GM18526 (cell line): ENCODE results near the gene TMEM91.

ENCODE experiments used
- POLR2A ChIP-seq: IDR thresholded peaks from 3 replicates; pipeline ENCODE4 v1.6.1; 2011; ENCODE audit not compliant: insufficient read length; ENCODE audit errors: extremely low read depth

Gene TMEM91

DNA sequence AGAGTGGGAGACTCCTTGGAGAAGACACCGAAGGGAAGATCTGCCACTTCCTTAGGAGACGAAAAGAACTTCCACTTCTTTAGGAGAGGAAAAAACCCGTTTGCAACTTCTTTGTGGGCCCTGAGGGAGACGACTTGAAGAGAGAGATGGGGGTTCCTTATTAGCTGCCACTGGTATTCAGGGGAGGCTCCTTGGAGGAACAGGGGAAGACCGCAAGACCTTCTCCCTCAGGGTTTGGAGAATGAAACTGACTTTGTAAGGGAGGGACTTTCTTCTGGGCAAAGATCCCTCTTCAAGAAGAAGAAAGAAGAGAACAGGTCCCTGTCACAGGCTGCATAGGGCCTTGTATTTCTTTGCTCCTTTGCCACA is 21.7 kb downstream of the TMEM91 start:
- TF ChIP-seq POLR2A: no peak

DNA sequence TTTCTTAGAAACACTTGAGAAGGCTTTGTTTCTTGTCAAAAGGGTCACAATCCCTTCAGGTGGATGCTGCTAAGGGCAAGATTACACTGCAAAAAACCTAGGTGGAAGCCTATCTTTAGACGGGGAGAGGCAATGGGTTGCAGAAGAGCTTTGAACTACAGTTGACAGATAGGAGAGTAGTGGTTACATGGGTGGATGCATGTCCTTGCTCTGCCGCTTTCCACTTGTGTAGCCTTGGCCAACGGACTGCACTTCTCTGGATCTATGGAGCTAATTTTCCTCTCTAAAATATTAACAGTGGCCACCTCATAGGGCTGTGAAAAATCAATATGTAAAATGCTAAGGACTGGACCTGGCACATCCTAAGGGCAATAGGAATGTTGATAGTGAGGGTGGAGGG is 22.3 kb downstream of the TMEM91 start:
- no peak for TF ChIP-seq POLR2A

DNA sequence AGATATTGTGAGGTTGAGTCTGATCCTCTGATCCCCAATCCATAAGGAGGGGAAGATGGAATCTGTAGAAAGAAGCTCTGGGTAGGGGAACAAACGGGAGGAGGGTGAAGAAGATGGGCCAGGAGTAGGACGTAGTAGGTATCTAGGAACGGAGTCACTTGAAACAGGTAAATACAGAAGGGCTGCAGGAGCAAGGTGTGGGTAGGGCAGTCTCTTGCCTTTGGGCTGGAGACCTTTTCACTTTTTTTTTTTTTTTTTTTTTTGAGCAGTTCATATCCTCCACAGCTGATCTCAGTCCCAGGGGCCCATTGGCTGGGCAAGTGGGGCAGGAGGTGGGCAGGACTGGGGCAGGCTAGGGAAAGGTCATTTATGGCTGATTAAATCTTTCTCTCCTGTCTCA is 22.8 kb downstream of the TMEM91 start:
- no peak for TF ChIP-seq POLR2A

DNA sequence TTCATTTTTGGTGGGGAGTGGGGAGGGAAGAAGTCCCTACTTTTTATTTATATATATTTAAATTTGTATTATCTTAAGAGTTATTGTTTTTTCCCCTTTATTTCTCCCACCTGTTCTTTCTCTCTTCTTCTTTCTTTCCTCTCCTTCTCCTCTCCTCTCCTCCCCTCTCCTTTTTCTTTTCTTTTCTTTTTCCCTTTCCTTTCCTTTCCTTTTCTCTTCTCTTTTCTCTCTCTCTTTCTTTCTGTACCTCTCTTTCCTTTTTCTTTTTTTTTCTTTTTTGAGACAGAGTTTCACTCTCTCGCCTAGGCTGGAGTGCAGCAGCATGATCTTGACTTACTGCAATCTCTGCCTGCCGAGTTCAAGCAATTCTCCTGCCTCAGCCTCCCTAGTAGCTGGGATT is 23.2 kb downstream of the TMEM91 start:
- no peak for TF ChIP-seq POLR2A

DNA sequence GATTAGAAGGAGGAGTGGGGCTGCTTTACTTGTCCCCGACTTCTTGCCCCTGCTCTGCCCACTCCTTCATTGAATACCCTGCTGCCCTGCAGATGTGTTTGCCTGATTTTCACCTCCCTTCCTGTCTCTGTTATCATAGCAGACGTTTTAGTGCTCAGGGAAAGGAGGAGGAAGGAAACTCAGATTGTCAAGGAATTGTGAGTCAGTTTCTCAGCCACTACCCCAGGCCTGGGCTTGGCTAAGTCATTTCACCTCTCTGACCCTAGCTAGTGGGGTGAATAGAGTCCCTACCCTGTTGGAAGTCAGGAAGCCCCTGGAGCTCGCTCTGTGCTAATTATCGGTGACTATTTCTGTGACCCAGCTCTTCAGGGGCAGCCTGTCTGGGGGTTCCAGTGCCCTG is 25.1 kb downstream of the TMEM91 start:
- no peak for TF ChIP-seq POLR2A

DNA sequence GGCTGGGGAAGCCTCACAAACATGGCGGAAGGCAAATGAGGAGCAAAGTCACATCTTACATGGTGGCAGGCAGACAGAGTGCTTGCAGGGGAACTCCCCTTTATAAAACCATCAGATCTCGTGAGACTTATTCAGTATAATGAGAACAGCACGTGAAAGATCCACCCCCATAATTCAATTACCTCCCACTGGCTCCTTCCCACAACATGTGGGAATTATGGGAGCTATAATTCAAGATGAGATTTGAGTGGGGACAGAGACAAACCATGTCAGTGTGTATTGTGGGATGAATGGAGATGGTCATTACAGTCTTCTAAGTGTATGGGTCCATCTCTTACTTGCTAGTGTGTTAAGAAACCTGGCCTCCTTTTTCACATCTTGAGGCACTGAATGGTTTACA is 25.7 kb downstream of the TMEM91 start:
- no peak for TF ChIP-seq POLR2A

DNA sequence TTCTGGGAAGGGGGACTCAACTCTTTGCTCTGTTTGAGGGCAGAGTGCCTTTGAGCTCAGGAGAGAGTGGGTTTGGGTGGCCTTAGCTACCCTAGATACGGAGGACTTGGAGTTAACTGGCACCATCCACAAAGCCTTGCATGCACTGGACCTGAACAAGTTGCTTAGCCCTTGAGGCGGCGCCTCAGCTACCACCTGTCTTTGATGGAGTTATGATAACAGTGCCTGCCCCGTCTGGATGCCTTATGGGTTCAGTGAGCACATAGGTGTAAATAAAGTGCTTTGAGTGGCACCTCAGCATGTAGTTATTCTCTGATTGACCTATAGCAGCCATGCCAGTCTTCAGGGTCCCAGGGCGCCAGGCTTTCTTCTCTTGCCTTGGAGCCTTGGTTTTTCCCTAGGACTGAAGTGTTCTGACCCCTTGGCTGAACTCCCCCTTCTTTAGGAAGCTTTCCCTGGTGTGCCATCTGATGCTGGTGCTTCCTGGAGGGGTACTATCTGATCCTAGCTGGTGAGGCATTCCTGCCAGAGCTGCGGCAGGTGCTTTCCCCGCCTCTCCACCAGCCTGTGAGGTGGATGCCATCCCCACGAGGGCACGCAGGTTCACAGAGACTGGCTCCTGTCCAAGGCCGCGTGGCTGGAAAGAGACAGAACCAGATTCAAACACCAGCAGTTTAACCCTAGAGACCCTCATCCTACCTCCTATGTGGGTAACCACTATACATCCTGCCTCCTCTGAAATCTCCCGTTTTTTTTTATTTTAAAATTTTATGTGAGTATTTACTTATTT is 27.0 kb downstream of the TMEM91 start:
- no peak for TF ChIP-seq POLR2A

DNA sequence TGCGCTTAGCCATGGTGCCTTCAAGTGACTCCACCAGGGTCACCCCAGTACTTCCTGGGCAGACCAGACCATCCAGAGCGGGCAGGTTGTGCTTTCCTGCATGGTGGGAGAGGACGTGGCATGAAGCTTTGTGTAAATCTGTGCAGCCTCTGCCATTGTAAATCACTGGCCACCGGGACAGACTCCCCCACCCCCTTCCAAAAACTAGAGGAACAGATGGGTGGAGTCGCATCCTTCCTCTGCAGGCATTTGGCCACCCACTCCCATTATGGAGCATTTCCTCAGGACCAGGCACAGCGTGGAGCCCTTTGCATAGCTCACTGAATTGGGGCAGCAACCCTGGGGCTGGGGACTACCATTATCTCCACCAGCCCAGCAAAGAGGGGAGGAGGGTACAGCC is 29.4 kb downstream of the TMEM91 start:
- no peak for TF ChIP-seq POLR2A

DNA sequence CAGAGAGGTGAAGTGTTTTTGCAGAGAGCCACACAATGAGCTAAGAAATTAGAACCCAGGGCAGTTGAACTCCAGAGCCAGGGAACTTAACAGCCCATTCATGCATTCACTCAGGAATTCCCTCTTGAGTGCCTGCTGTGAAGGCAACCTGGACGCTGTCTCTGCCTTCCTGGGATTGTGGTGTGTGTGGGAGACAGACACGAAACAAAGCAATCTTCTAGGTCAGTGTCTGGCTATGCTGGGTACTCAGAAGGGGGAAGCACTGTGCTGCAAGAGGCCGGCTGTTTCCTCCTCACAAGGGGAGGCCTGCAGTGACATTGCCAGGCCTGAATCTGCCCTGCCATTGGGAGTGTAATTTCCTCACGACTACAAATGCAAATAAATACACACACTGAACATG is 30.9 kb downstream of the TMEM91 start:
- no peak for TF ChIP-seq POLR2A

DNA sequence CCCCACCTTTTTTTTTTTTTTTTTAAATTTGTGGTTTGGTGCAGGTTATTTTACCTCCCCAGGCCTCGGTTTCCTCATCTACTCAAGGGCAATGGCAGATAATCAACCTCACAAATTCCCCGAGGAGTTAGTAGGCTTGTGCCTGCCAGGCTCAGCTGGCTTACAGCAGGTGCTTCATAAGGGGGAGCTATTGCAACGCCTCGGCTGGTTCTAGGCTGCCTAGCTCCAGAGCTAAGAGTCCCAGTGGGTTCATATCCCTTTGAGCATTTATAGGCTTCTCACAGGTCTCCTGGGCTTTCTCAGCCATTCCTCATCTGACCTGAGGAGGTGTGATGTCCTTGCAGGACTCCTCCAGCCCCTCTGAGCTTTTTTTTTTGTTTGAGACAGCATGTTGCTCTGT is 31.9 kb downstream of the TMEM91 start:
- no peak for TF ChIP-seq POLR2A

DNA sequence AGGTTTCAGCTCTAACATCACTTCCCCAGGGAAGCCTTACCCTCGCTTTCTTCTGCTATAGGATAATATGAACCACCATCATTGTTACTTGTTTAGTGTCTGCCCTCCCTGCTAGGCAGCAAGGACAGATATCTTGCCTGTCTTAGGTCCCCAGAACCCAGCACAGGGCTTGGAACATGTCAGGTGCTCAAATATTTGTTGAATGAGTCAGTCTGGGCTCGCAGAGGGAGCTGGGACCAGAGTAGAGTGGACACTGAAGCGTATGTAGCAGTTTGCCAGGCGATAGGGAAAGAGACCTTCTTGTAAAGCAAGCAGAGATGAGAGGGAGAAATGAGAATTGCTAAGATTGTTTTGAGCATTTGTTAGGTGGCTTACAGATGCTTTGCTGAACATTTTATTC is 33.0 kb downstream of the TMEM91 start:
- no peak for TF ChIP-seq POLR2A

DNA sequence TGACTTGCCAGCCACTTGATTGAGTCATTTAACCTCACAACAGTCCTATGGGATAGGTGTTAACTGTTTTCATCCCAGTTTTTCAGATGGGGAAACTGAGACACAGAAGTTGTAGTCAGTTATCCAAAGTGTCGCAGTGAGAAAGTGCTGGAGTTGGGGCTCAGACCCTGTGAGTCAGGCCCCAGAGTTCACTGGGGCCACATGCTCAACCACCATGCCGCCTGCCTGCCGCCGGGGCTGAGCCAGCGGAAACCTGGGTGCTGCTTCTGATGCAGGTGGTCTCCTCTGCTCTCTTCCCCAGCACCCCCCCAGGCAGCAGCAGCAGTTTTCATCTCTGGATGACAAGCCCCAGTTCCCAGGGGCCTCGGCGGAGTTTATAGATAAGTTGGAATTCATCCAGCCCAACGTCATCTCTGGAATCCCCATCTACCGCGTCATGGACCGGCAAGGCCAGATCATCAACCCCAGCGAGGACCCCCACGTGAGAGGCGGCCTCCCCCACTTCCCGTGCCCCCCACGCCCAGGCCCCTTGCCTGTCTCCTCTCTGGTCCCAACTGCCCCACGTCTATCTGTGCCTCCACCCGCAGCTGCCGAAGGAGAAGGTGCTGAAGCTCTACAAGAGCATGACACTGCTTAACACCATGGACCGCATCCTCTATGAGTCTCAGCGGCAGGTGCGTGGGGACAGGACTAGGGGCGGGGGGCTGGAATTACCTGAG is 34.2 kb downstream of the TMEM91 start:
- no peak for TF ChIP-seq POLR2A

DNA sequence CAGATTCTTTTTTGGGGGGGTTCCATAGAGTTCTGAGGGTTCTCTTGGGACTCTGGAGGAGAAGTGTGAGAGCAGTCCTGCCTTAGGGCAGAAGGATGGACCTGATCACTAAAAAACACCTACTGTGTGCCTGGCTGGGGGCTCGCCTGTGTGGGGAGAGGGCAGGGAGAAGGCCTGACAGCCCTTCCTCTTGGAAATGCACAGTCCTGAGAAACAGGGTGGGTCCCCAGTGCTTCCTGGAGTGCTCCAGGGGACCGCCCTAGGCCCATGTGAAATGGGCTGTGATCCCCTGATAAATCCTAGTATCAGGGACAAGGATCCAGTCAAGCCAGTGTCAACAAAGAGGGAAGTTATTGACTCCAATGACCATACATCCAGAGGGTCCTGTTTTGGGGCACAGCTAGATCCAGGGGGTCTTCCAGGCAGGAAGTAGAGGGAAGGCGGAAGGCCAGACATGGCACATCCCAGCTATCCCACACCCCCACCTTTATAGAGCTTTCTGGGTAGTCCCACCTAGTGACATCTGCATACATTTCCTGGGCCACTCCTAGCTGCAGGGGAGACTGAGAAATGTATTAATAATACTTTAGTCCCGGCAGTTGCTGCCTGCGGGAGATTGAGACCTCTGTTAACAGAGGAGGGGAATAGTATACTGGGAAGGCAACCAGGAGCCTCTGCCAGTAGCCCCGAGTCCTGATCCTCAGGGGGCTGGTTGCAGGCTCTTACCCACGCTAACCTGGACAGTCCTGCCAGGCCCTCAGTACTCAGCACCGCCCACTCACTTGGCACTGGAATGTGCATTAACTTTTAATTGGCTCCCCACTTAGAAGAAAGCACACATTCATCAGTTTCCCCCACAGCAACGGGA is 35.0 kb downstream of the TMEM91 start:
- TF ChIP-seq POLR2A: no peak

DNA sequence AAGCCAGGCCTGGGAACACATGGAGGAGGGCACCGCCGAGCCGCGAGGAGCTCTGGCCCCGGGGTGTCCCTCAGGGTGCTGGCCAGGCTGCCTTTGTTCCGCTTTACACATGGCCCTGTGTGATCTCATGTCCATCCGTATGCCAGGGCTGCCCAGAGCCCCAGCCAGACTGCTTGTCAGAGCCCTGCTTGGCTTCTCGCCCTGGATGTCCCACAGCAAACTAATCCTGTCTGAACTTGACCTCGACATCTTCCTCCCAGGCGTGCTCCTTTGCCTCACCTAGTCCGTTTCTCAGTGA is 35.6 kb downstream of the TMEM91 start:
- no peak for TF ChIP-seq POLR2A

DNA sequence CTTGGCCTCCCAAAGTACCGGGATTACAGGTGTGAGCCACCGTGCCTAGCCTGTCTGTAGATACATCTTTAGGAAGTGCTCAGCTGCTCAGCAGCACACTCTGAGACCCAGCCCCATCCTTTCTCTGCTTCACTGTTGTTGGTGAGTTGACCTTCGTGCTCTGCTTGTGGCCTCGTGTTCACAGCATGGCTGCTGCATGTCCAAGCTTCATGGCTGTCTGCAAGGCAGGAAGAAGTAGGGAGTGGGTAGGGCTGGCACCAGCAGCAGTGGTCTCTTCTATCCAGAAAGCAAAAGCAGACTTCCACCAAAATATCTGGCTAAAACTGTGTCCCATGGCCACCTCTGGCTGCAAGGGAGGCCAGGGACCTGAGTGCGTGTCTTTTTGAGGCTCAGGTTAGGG is 36.6 kb downstream of the TMEM91 start:
- no peak for TF ChIP-seq POLR2A

DNA sequence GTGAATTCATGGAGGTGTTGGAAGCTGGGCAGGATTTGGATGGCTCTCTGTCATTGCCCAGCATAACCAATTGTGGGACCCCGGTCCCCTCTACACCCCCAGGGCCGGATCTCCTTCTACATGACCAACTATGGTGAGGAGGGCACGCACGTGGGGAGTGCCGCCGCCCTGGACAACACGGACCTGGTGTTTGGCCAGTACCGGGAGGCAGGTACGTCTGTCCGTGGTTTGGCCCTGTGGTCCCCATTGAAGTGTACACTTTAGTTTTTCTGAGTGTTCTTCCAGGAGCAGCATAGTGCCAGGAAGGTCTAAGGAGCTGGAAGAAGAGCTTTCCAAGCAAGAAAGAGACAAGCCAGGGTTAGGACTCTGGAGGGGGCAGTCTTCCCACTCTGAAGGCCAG is 37.6 kb downstream of the TMEM91 start:
- TF ChIP-seq POLR2A: no peak

DNA sequence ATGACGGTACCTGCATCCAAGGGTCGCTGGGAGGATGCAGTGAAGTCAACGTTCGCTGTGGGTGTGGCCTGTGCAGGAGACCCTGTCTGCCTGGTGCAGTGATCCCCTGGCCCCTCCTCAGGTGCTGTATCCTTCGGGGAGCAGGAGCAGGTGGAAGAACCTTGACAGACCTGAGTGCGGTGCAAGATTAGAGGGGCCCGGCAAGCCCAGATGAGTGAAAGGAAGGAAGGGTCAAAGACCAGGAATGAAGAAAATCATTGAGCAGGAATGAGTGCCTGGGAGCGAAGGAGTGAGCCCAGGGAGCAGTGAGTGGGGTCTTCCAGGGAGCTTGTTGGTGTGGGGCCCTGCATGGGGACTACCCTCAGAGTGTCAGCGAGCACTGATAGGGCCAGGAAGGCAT is 38.1 kb downstream of the TMEM91 start:
- no peak for TF ChIP-seq POLR2A

DNA sequence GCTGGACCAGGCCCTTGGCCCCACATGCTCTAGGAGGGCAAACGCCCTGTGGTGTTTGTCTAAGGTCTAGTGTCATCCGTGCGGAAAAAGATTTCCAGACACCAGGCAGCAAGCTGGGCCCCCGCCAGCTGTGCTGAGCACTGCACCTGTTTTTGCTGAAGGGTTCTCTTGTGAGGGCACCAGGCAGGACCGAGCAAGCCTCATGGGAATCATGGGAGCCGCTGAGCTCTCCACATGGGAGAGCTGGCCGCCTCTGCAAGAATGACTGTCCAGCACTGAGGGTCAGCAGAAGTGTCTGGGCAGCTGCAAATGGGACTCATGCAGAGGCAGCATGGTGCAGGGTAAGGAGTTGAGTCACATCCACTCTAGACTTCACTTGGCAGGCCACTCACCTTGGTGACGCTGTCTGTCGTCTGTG is 38.8 kb downstream of the TMEM91 start:
- TF ChIP-seq POLR2A: no peak
